RWPE2 (cell line): ENCODE results near the gene ACADM.
A peak's percentile ranks its signal among the peaks of the same experiment; 100 is the strongest.
"Not testable (repeated sequence)": the region's sequence is repeated elsewhere in the genome, so short reads cannot be mapped to it uniquely, and the experiment has no call there.

Source experiments
- ATAC-seq: fragments of 200-7000 bp; cut with Tn5 transposase; 3 replicates; pipeline ENCODE4 v1.9.1; 2021; ENCODE audit warnings: low read depth
- DNase-seq: peaks from one replicate; pipeline ENCODE4 v3.0.0-alpha.2; 2020; ENCODE audit warnings: low spot score
- H3K27ac ChIP-seq: fragments of 450-650 bp; 2 replicates; pipeline ENCODE4 v1.5.1; 2017; ENCODE audit warnings: mild to moderate bottlenecking; ENCODE audit not compliant: poor library complexity, severe bottlenecking
- H3K27me3 ChIP-seq: fragments of 250-450 bp; sonication (Bioruptor Pico); 2 replicates; pipeline ENCODE4 v1.5.1; 2021; ENCODE audit warnings: mild to moderate bottlenecking, moderate library complexity; ENCODE audit not compliant: insufficient read depth, poor library complexity, severe bottlenecking
- H3K36me3 ChIP-seq: fragments of 250-450 bp; sonication (Bioruptor Pico); 2 replicates; pipeline ENCODE4 v1.5.1; 2020; ENCODE audit warnings: low read depth, mild to moderate bottlenecking, moderate library complexity
- H3K4me1 ChIP-seq: fragments of 250-450 bp; sonication (Bioruptor Pico); 2 replicates; pipeline ENCODE4 v1.5.1; 2021; ENCODE audit warnings: mild to moderate bottlenecking, moderate library complexity; ENCODE audit not compliant: insufficient read depth, poor library complexity, severe bottlenecking
- H3K4me3 ChIP-seq: fragments of 250-450 bp; sonication (Bioruptor Pico); 2 replicates; pipeline ENCODE4 v1.5.1; 2021; ENCODE audit warnings: mild to moderate bottlenecking, moderate library complexity; ENCODE audit not compliant: severe bottlenecking
- H3K9me3 ChIP-seq: fragments of 250-450 bp; sonication (Bioruptor Pico); 2 replicates; pipeline ENCODE4 v1.5.1; 2021; ENCODE audit warnings: mild to moderate bottlenecking, moderate library complexity; ENCODE audit not compliant: severe bottlenecking
- CTCF ChIP-seq: fragments of 450-650 bp; IDR thresholded peaks from one replicate; pipeline ENCODE4 v1.5.1; 2017; ENCODE audit warnings: mild to moderate bottlenecking, moderate library complexity; ENCODE audit not compliant: poor library complexity, severe bottlenecking

ACADM gene

GRCh38 chr1:75765697-75766355, 41.3 kb downstream of the ACADM start:
- Histone ChIP-seq H3K4me1 (peaks cover 20% of the 10 kb centered on the region), H3K27me3 (no peaks in the 10 kb centered on the region), H3K36me3 (peaks cover 18% of the 10 kb centered on the region), H3K27ac (peak overlapping the region; percentile 86), H3K4me3 (no peak overlapping the region), H3K9me3 (no peaks in the 10 kb centered on the region)
- ATAC-seq: peak; percentile 95
- no peak for DNase-seq
- TF ChIP-seq CTCF: no peak

- Histone ChIP-seq H3K4me1 (peaks cover 20% of the 10 kb centered on the region), H3K9me3 (no peaks in the 10 kb centered on the region), H3K4me3 (no peak overlapping the region), H3K36me3 (peaks cover 4% of the 10 kb centered on the region; the same call in 1 of the 2 replicates), H3K27me3 (no peaks in the 10 kb centered on the region), H3K27ac (peak overlapping the region; percentile 18)
- TF ChIP-seq CTCF: no peak
- ATAC-seq (peak; percentile 19; the same call in 1 of the 3 replicates), DNase-seq (no peak)
These were observed 43.5 kb downstream of the ACADM start for GRCh38 chr1:75768016-75768415.

- Histone ChIP-seq H3K27me3 (no peaks in the 10 kb centered on the region), H3K36me3 (no peaks in the 10 kb centered on the region), H3K4me1 (peaks cover 14% of the 10 kb centered on the region), H3K9me3 (no peaks in the 10 kb centered on the region), H3K4me3 (no peak overlapping the region), H3K27ac (no peak overlapping the region)
- ATAC-seq (no peak), DNase-seq (no peak)
- no peak for TF ChIP-seq CTCF
These were observed 46.3 kb downstream of the ACADM start for GRCh38 chr1:75770761-75771160.

GRCh38 chr1:75771978-75772377, 47.5 kb downstream of the ACADM start:
- no peak for TF ChIP-seq CTCF
- Histone ChIP-seq H3K9me3 (no peaks in the 10 kb centered on the region), H3K4me1 (peaks cover 10% of the 10 kb centered on the region), H3K4me3 (no peak overlapping the region), H3K27ac (no peak overlapping the region), H3K27me3 (no peaks in the 10 kb centered on the region), H3K36me3 (no peaks in the 10 kb centered on the region)
- DNase-seq: no peak
- ATAC-seq: no peak

GRCh38 chr1:75777812-75778211, 53.3 kb downstream of the ACADM start:
- H3K27ac ChIP-seq, H3K4me3 ChIP-seq, DNase-seq, H3K9me3 ChIP-seq, H3K4me1 ChIP-seq, ATAC-seq, H3K27me3 ChIP-seq, H3K36me3 ChIP-seq: not testable (repeated sequence)

GRCh38 chr1:75778694-75779093, 54.2 kb downstream of the ACADM start:
- not testable (repeated sequence) for H3K27me3 ChIP-seq, H3K9me3 ChIP-seq, DNase-seq, H3K4me3 ChIP-seq, ATAC-seq, H3K4me1 ChIP-seq, H3K36me3 ChIP-seq, H3K27ac ChIP-seq

GRCh38 chr1:75780183-75780582, 55.7 kb downstream of the ACADM start:
- not testable (repeated sequence) for H3K36me3 ChIP-seq, H3K9me3 ChIP-seq, H3K4me1 ChIP-seq, H3K4me3 ChIP-seq, DNase-seq, H3K27ac ChIP-seq, H3K27me3 ChIP-seq, ATAC-seq

- H3K4me3 ChIP-seq, DNase-seq, H3K4me1 ChIP-seq, H3K27ac ChIP-seq, ATAC-seq, H3K27me3 ChIP-seq, H3K9me3 ChIP-seq: not testable (repeated sequence)
- H3K36me3 ChIP-seq: peaks cover 23% of the 10 kb centered on the region
These were observed 59.4 kb downstream of the ACADM start for GRCh38 chr1:75783920-75784319.
